ENCODE measurements around the gene ERCC5.

- TF ChIP-seq CTCF (IDR thresholded peaks at IDR 0.05; ENCODE audit: poor library complexity) (no peak), EZH2 (IDR thresholded peaks at IDR 0.05; ENCODE audit: borderline replicate concordance) (no peak)
Observed at GRCh38 chr13:102912599-102912998, 66.8 kb downstream of the ERCC5 start.
